CD8-positive, alpha-beta memory T cell (primary cell): ENCODE measurements around the gene CACNA2D2. TPM values are rescaled to one million over a fixed set of nuclear protein-coding genes. Genes with fewer than 3 reads are reported as not detected.

Source experiments
- CTCF ChIA-PET: fragments of 350-600 bp; sonication (Branson Sonifier 250); formaldehyde crosslinking; loops from one replicate; lab custom pipeline; 2021; ENCODE audit warnings: antibody characterized with exemption; lab: Charles Lee
- POLR2A ChIA-PET: fragments of 350-600 bp; sonication (Branson Sonifier 250); formaldehyde crosslinking; loops from one replicate; lab custom pipeline; 2021; ENCODE audit warnings: antibody characterized with exemption; lab: Charles Lee
- DNase-seq, 5 donors: peaks; one replicate each; pipeline versions ENCODE4 v3.0.0 to v3.0.0-alpha.2; 2020 to 2022; ENCODE audit warnings: mixed read lengths in 1 of 5
- H3K27ac ChIP-seq: one replicate; pipeline ENCODE4 v1.7.0; 2013; ENCODE audit warnings: low read depth, mild to moderate bottlenecking, low read length, moderate library complexity
- H3K27me3 ChIP-seq: 2 replicates; pipeline ENCODE4 v1.7.0; 2013; ENCODE audit warnings: low read length, mild to moderate bottlenecking; ENCODE audit not compliant: insufficient read depth, poor library complexity, severe bottlenecking
- H3K36me3 ChIP-seq: 2 replicates; pipeline ENCODE4 v1.7.0; 2013; ENCODE audit warnings: mild to moderate bottlenecking, low read length, moderate library complexity; ENCODE audit not compliant: insufficient read depth
- H3K4me1 ChIP-seq: 2 replicates; pipeline ENCODE4 v1.7.0; 2013; ENCODE audit warnings: mild to moderate bottlenecking, low read length, moderate library complexity; ENCODE audit not compliant: insufficient read depth
- H3K4me3 ChIP-seq: 2 replicates; pipeline ENCODE4 v1.7.0; 2013; ENCODE audit warnings: mild to moderate bottlenecking, low read length
- H3K9me3 ChIP-seq: 2 replicates; pipeline ENCODE4 v1.7.0; 2013; ENCODE audit warnings: mild to moderate bottlenecking, low read length
- H3K27ac Mint-ChIP-seq, 8 donors: one replicate each; pipeline ENCODE4 v1.8.0; 2020 to 2021; ENCODE audit warnings: mixed read lengths in 8 of 8, mild to moderate bottlenecking in 6 of 8, inconsistent platforms in 3 of 8, moderate library complexity in 3 of 8
- H3K27me3 Mint-ChIP-seq, 2 donors: one replicate each; pipeline ENCODE4 v1.8.0; 2020 to 2021; ENCODE audit warnings: mixed read lengths in 2 of 2, mild to moderate bottlenecking in 1 of 2, moderate library complexity in 1 of 2
- H3K36me3 Mint-ChIP-seq, 3 donors: one replicate each; pipeline ENCODE4 v1.8.0; 2020 to 2021; ENCODE audit warnings: mixed read lengths in 3 of 3, inconsistent platforms in 1 of 3, mild to moderate bottlenecking in 1 of 3
- H3K4me1 Mint-ChIP-seq, 3 donors: one replicate each; pipeline ENCODE4 v1.8.0; 2020 to 2021; ENCODE audit warnings: mixed read lengths in 3 of 3, inconsistent platforms in 1 of 3, mild to moderate bottlenecking in 1 of 3
- H3K4me3 Mint-ChIP-seq, 7 donors: one replicate each; pipeline ENCODE4 v1.8.0; 2020 to 2021; ENCODE audit warnings: mixed read lengths in 7 of 7, mild to moderate bottlenecking in 6 of 7, moderate library complexity in 4 of 7, inconsistent platforms in 2 of 7
- H3K9me3 Mint-ChIP-seq, 5 donors: one replicate each; pipeline ENCODE4 v1.8.0; 2020 to 2022; ENCODE audit warnings: mixed read lengths in 5 of 5, mild to moderate bottlenecking in 3 of 5, moderate library complexity in 2 of 5, inconsistent platforms in 1 of 5
- polyA plus RNA-seq: library from polyadenylated mRNA; unstranded; fragments of 300-500 nt; fragmentation: Illumina TruSeq; gene quantifications from one replicate; pipeline ENCODE4 v1.2.3, GENCODE V29; 2021
- total RNA-seq, 2 experiments: library from RNA; stranded (reverse); gene quantifications; one replicate each; pipeline ENCODE4 v1.2.3, GENCODE V29; 2021

Gene CACNA2D2
- total RNA-seq (1 to 10 TPM in 1 of 2 experiments, under 1 TPM in 1; 0.73 to 1.1 TPM), polyA plus RNA-seq (2.6 TPM)

- H3K27me3 Mint-ChIP-seq, result peaks cover 6 to 10% of the 10 kb centered on the region in 2 donors
- Histone ChIP-seq H3K4me3 (peak within 1 kb of the TSS; percentile 32), H3K9me3 (no peaks in the 10 kb centered on the region), H3K36me3 (no peaks in the 10 kb centered on the region), H3K27ac (no peak within 1 kb of the TSS), H3K4me1 (peaks cover 9% of the 10 kb centered on the region), H3K27me3 (peaks cover 5% of the 10 kb centered on the region)
- DNase-seq, result peak; percentile 64 to 82 (median 78)
- CTCF ChIA-PET, result interaction anchor here (0.9 to 1.7 kb wide), 2 partner anchors 12 to 38 kb away, joined by 3 to 6 read pairs; no protein-coding TSS in a partner anchor
- POLR2A ChIA-PET, result interaction anchor here (0.5 to 1.0 kb wide), 2 partner anchors 139 to 1492 kb away, joined by 3 to 5 read pairs; partner anchors contain the start of gene RPL29
- peak within 1 kb of the TSS; percentile 73 to 92 (median 84) for H3K4me3 Mint-ChIP-seq
- H3K27ac Mint-ChIP-seq, result peak within 1 kb of the TSS in 3 of 8 donors; percentile 24 to 52 (median 37)
- no peaks in the 10 kb centered on the region for H3K9me3 Mint-ChIP-seq
- no peaks in the 10 kb centered on the region for H3K36me3 Mint-ChIP-seq
- H3K4me1 Mint-ChIP-seq, result peaks cover 7 to 23% (median 10%) of the 10 kb centered on the region in 3 donors
Observed at GRCh38 chr3:50503504-50504342, at the start of gene CACNA2D2. TSS of gene CACNA2D2 (minus strand) at chr3:50503634. CDS start at chr3:50503423, 211 bp downstream.

- Mint-ChIP-seq H3K27me3 (no peaks in the 10 kb centered on the region), H3K4me1 (no peaks in the 10 kb centered on the region), H3K4me3 (no peak overlapping the region), H3K27ac (peak overlapping the region in 1 of 8 donors; percentile 43), H3K36me3 (no peaks in the 10 kb centered on the region), H3K9me3 (no peaks in the 10 kb centered on the region)
- H3K4me3 ChIP-seq, result no peak overlapping the region
- POLR2A ChIA-PET, result no interaction called here
- no peak overlapping the region for H3K27ac ChIP-seq
- no peaks in the 10 kb centered on the region for H3K9me3 ChIP-seq
- CTCF ChIA-PET, result interaction anchor here (2.4 to 3.1 kb wide), 2 partner anchors 10 to 60 kb away, joined by 9 to 11 read pairs; partner anchors contain the start of gene CISH
- H3K27me3 ChIP-seq, result no peaks in the 10 kb centered on the region
- no peak for DNase-seq
- no peaks in the 10 kb centered on the region for H3K36me3 ChIP-seq
- no peaks in the 10 kb centered on the region for H3K4me1 ChIP-seq
Observed at GRCh38 chr3:50552598-50552997, 49.2 kb upstream of the CACNA2D2 start.

GRCh38 chr3:50551681-50552435 lies 48.4 kb upstream of the CACNA2D2 start:
- no peaks in the 10 kb centered on the region for H3K36me3 ChIP-seq
- no peaks in the 10 kb centered on the region for H3K27me3 ChIP-seq
- POLR2A ChIA-PET, result no interaction called here
- no peak overlapping the region for H3K4me3 ChIP-seq
- no peak overlapping the region for H3K27ac ChIP-seq
- H3K9me3 Mint-ChIP-seq, result no peaks in the 10 kb centered on the region
- CTCF ChIA-PET, result interaction anchor here (1.5 to 3.1 kb wide), 4 partner anchors 9 to 61 kb away, joined by 6 to 11 read pairs (median 8); partner anchors contain the start of gene CISH
- no peaks in the 10 kb centered on the region for H3K4me1 Mint-ChIP-seq
- no peak overlapping the region for H3K4me3 Mint-ChIP-seq
- H3K27ac Mint-ChIP-seq, result peak overlapping the region in 1 of 8 donors; percentile 73
- H3K4me1 ChIP-seq, result no peaks in the 10 kb centered on the region
- H3K9me3 ChIP-seq, result no peaks in the 10 kb centered on the region
- H3K27me3 Mint-ChIP-seq, result no peaks in the 10 kb centered on the region
- H3K36me3 Mint-ChIP-seq, result no peaks in the 10 kb centered on the region
- no peak for DNase-seq

- H3K27ac Mint-ChIP-seq, result no peak overlapping the region
- CTCF ChIA-PET, result interaction anchor here (0.7 to 3.1 kb wide), 7 partner anchors 9 to 77 kb away, joined by 3 to 11 read pairs (median 6); partner anchors contain the start of gene CISH
- H3K27me3 Mint-ChIP-seq, result no peaks in the 10 kb centered on the region
Observed at GRCh38 chr3:50551054-50551659, 47.7 kb upstream of the CACNA2D2 start.

GRCh38 chr3:50550079-50550736 lies 46.8 kb upstream of the CACNA2D2 start:
- no peaks in the 10 kb centered on the region for H3K36me3 ChIP-seq
- no peak overlapping the region for H3K27ac Mint-ChIP-seq
- H3K4me1 ChIP-seq, result no peaks in the 10 kb centered on the region
- H3K9me3 ChIP-seq, result no peaks in the 10 kb centered on the region
- ChIA-PET POLR2A (no interaction called here), CTCF (interaction anchor here (0.7 to 3.1 kb wide), 19 partner anchors 8 to 203 kb away, joined by 3 to 11 read pairs (median 4); partner anchors contain the start of gene CISH)
- H3K4me1 Mint-ChIP-seq, result no peaks in the 10 kb centered on the region
- no peak overlapping the region for H3K4me3 ChIP-seq
- DNase-seq, result peak; percentile 42 to 73 (median 52)
- H3K36me3 Mint-ChIP-seq, result no peaks in the 10 kb centered on the region
- no peaks in the 10 kb centered on the region for H3K27me3 ChIP-seq
- H3K4me3 Mint-ChIP-seq, result no peak overlapping the region
- H3K27ac ChIP-seq, result no peak overlapping the region
- H3K27me3 Mint-ChIP-seq, result no peaks in the 10 kb centered on the region
- no peaks in the 10 kb centered on the region for H3K9me3 Mint-ChIP-seq

More at GRCh38 chr3:50551054-50551659, 47.7 kb upstream of the CACNA2D2 start:
- no peaks in the 10 kb centered on the region for H3K4me1 ChIP-seq
- H3K27me3 ChIP-seq, result no peaks in the 10 kb centered on the region
- H3K4me3 Mint-ChIP-seq, result no peak overlapping the region
- no peaks in the 10 kb centered on the region for H3K9me3 ChIP-seq
- DNase-seq, result no peak
- no peak overlapping the region for H3K4me3 ChIP-seq
- no peaks in the 10 kb centered on the region for H3K9me3 Mint-ChIP-seq
- no peak overlapping the region for H3K27ac ChIP-seq
- no peaks in the 10 kb centered on the region for H3K4me1 Mint-ChIP-seq
- POLR2A ChIA-PET, result no interaction called here
- no peaks in the 10 kb centered on the region for H3K36me3 Mint-ChIP-seq
- no peaks in the 10 kb centered on the region for H3K36me3 ChIP-seq

GRCh38 chr3:50549226-50549625 lies 45.8 kb upstream of the CACNA2D2 start:
- H3K27me3 Mint-ChIP-seq, result no peaks in the 10 kb centered on the region
- ChIA-PET CTCF (interaction anchor here (0.8 to 2.0 kb wide), 14 partner anchors 8 to 202 kb away, joined by 3 to 8 read pairs (median 4); no protein-coding TSS in a partner anchor), POLR2A (no interaction called here)
- Histone ChIP-seq H3K9me3 (no peaks in the 10 kb centered on the region), H3K27me3 (no peaks in the 10 kb centered on the region), H3K27ac (no peak overlapping the region), H3K4me3 (no peak overlapping the region), H3K36me3 (no peaks in the 10 kb centered on the region), H3K4me1 (no peaks in the 10 kb centered on the region)
- no peak overlapping the region for H3K27ac Mint-ChIP-seq
- no peaks in the 10 kb centered on the region for H3K36me3 Mint-ChIP-seq
- H3K9me3 Mint-ChIP-seq, result no peaks in the 10 kb centered on the region
- peaks cover 0 to 2% (median 0%) of the 10 kb centered on the region in 3 donors for H3K4me1 Mint-ChIP-seq
- H3K4me3 Mint-ChIP-seq, result no peak overlapping the region
- no peak for DNase-seq

GRCh38 chr3:50545781-50546180 lies 42.3 kb upstream of the CACNA2D2 start:
- H3K27me3 Mint-ChIP-seq, result peaks cover 4 to 7% of the 10 kb centered on the region in 2 donors

More at GRCh38 chr3:50545781-50546180, 42.3 kb upstream of the CACNA2D2 start:
- Mint-ChIP-seq H3K4me3 (no peak overlapping the region), H3K9me3 (no peaks in the 10 kb centered on the region), H3K36me3 (no peaks in the 10 kb centered on the region), H3K4me1 (peaks cover 0 to 2% (median 0%) of the 10 kb centered on the region in 3 donors), H3K27ac (no peak overlapping the region)
- DNase-seq, result no peak
- Histone ChIP-seq H3K4me3 (no peak overlapping the region), H3K4me1 (no peaks in the 10 kb centered on the region), H3K9me3 (no peaks in the 10 kb centered on the region), H3K36me3 (no peaks in the 10 kb centered on the region), H3K27ac (no peak overlapping the region), H3K27me3 (no peaks in the 10 kb centered on the region)
- POLR2A ChIA-PET, result interaction anchor here (0.7 kb wide), 1 partner anchor 160 kb away, joined by 5 read pairs; no protein-coding TSS in a partner anchor
- CTCF ChIA-PET, result no interaction called here
